Measurements from ENCODE around the gene EPHB1. TPM values are rescaled to one million over a fixed set of nuclear protein-coding genes. Genes with fewer than 3 reads are reported as not detected.
A peak's percentile ranks its signal among the peaks of the same experiment; 100 is the strongest.

The EPHB1 gene
- total RNA-seq, 4 donors from 2014 or later = 1.00 to 8.9 (median 4.5) TPM

DNA sequence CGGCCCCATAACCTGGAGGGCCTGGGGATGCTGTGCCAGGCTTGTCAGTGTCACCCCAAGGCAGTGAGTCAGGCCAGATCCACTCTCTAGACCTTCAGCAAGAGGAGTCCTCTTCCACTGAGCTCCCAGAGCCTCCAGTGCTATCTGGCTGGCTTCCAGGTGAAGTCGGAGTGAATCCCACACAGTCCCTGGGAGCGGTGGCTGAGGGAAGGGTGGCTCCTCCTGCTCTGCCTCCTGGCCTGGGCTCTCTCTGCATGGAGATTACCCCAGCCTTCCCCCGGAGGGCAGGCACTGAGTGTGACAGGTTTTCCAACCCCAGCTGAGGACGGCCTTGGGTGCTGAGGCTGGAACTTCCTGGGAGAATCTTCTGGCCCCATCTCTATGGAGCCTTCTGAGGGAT is 82.7 kb downstream of the EPHB1 start:
- Histone ChIP-seq H3K27me3 (no peaks in the 10 kb centered on the region), H3K4me3 (no peak overlapping the region), H3K4me1 (no peaks in the 10 kb centered on the region), H3K36me3 (no peaks in the 10 kb centered on the region), H3K27ac (no peak overlapping the region), H3K9me3 (no peaks in the 10 kb centered on the region)
- no peak for DNase-seq
- TF ChIP-seq, protein P1, sequence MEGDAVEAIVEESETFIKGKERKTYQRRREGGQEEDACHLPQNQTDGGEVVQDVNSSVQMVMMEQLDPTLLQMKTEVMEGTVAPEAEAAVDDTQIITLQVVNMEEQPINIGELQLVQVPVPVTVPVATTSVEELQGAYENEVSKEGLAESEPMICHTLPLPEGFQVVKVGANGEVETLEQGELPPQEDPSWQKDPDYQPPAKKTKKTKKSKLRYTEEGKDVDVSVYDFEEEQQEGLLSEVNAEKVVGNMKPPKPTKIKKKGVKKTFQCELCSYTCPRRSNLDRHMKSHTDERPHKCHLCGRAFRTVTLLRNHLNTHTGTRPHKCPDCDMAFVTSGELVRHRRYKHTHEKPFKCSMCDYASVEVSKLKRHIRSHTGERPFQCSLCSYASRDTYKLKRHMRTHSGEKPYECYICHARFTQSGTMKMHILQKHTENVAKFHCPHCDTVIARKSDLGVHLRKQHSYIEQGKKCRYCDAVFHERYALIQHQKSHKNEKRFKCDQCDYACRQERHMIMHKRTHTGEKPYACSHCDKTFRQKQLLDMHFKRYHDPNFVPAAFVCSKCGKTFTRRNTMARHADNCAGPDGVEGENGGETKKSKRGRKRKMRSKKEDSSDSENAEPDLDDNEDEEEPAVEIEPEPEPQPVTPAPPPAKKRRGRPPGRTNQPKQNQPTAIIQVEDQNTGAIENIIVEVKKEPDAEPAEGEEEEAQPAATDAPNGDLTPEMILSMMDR (IDR thresholded peaks at IDR 0.05 in 4 of 5, conservative IDR thresholded peaks at IDR 0.05 in 1 of 5) = no peak
- TF ChIP-seq POLR2A (IDR thresholded peaks at IDR 0.05) = no peak
- ATAC-seq = no peak
- intact Hi-C loops (cut with DNase I; ENCODE audit: low total_unique reads) = no loop called here
- in situ Hi-C loops (cut with MboI; ENCODE audit: low sequenced_read_pairs in 4 of 4) = no loop called here

DNA sequence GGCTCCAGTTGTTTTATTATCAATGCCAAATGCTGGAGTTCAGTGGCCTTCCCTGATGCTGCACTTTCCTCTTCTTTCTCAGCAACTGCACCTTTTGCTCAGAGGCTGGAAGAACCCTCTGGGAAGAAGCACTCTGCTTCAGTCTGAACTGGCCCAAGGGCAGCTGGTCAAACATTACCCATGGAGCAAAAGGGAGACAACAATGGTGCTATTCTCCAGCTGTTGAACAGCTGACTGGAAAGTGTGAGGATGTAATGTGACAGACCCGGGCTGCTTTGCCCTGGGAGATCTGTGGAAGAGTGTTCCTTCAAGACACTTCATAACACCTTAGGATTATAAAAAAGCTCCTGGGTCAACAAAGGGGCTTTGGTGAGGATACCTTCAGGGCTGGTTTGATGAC is 84.9 kb downstream of the EPHB1 start:
- intact Hi-C loops (cut with DNase I; ENCODE audit: low total_unique reads) = no loop called here
- no peak for DNase-seq

DNA sequence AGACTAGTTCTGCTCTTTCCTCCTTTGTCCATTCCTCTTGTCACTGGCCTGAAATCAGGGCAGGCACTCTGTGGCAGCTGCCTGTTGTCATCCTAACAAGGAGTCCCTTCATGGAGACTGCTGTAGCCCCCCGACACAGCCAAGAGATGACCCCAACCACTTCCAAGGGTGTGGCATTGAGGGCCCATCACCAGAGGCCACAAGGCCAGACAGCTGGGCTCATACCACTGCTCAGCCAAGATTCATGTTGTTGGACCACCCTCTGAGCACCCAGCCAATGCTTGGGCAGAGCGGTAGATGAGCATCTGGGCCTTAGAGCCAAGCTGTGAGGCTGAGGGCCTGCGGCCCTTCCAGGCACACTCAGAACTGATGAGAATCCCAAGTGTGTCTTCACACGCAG is 85.4 kb downstream of the EPHB1 start:
- no peak for TF ChIP-seq POLR2A (IDR thresholded peaks at IDR 0.05)
- TF ChIP-seq, protein P1 (IDR thresholded peaks at IDR 0.05 in 4 of 5, conservative IDR thresholded peaks at IDR 0.05 in 1 of 5) = no peak
- no peak for DNase-seq
- in situ Hi-C loops (cut with MboI; ENCODE audit: low sequenced_read_pairs in 4 of 4) (no loop called here), intact Hi-C loops (cut with DNase I; ENCODE audit: low total_unique reads) (no loop called here)
- H3K4me3 ChIP-seq = no peak overlapping the region
- ATAC-seq = no peak
- H3K36me3 ChIP-seq = no peaks in the 10 kb centered on the region
- no peaks in the 10 kb centered on the region for H3K27me3 ChIP-seq
- no peaks in the 10 kb centered on the region for H3K9me3 ChIP-seq
- H3K27ac ChIP-seq = no peak overlapping the region
- no peaks in the 10 kb centered on the region for H3K4me1 ChIP-seq

More for the DNA sequence above, 84.9 kb downstream of the EPHB1 start:
- Histone ChIP-seq H3K9me3 (no peaks in the 10 kb centered on the region), H3K27ac (no peak overlapping the region), H3K4me3 (no peak overlapping the region), H3K27me3 (no peaks in the 10 kb centered on the region), H3K4me1 (no peaks in the 10 kb centered on the region), H3K36me3 (no peaks in the 10 kb centered on the region)
- TF ChIP-seq, protein P1 (IDR thresholded peaks at IDR 0.05 in 4 of 5, conservative IDR thresholded peaks at IDR 0.05 in 1 of 5) = no peak
- no peak for TF ChIP-seq POLR2A (IDR thresholded peaks at IDR 0.05)
- ATAC-seq = no peak
- in situ Hi-C loops (cut with MboI; ENCODE audit: low sequenced_read_pairs in 4 of 4) = no loop called here

DNA sequence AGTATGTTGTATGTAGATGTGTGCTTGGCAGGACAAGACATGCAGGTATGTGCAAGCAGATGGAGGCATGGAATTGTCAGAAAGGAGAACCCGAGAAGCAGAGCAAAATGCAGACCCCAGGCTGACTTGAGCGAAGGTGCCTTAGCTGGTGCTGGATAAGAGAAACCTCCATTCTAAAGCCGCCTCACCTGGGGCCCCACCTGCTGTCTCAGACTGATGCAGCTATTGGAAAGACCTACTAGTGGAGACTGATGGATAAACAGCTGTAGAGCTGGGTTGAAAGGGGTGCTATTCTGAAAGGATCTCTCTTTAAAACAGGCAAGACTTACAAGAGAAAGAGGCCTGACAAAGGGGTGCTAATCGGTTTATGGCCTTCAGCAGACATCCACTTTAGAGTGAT is 86.2 kb downstream of the EPHB1 start:
- DNase-seq (no peak), ATAC-seq (no peak)
- Histone ChIP-seq H3K27me3 (no peaks in the 10 kb centered on the region), H3K4me3 (no peak overlapping the region), H3K4me1 (no peaks in the 10 kb centered on the region), H3K9me3 (no peaks in the 10 kb centered on the region), H3K36me3 (no peaks in the 10 kb centered on the region), H3K27ac (no peak overlapping the region)
- intact Hi-C loops (cut with DNase I; ENCODE audit: low total_unique reads) (no loop called here), in situ Hi-C loops (cut with MboI; ENCODE audit: low sequenced_read_pairs in 4 of 4) (no loop called here)
- TF ChIP-seq POLR2A (IDR thresholded peaks at IDR 0.05) = no peak
- TF ChIP-seq, protein P1 (IDR thresholded peaks at IDR 0.05 in 4 of 5, conservative IDR thresholded peaks at IDR 0.05 in 1 of 5) = no peak

DNA sequence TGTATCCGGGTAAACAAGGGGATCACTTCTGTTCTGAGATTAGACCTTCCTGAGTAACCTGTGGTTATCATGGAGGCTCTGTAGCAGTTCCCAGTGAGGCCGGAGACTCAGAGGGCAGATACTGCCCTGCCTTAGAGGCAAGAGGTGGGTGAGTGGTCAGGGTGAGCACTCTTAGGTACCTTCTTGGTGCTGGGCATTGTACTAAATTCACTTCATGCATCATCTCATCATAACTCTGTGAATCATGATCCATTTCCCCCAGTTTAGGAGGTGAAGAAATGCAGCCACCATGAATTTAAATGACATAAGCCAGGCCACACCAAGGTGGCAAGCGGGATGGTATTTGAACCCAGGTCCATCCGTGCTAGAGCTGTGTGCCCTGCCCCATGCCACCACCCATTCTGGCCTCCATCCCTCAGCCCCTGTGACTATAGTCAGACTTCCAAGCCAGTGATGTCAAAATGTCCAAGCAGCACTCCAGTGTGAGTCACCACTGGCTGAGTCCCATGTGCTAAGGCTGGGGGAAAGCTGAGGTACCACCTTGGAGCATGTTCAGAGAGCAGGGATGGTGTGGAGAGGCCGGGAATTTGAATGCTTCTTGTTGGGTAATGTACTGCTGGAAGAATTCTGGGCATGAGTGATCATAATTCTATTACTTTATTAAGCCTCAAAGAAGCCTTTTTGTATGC is 88.8 kb downstream of the EPHB1 start:
- Histone ChIP-seq H3K4me1 (no peaks in the 10 kb centered on the region), H3K27ac (no peak overlapping the region), H3K4me3 (no peak overlapping the region), H3K9me3 (no peaks in the 10 kb centered on the region), H3K27me3 (no peaks in the 10 kb centered on the region), H3K36me3 (no peaks in the 10 kb centered on the region)
- in situ Hi-C loops (cut with MboI; ENCODE audit: low sequenced_read_pairs in 4 of 4) = no loop called here
- intact Hi-C loops (cut with DNase I; ENCODE audit: low total_unique reads) = no loop called here
- DNase-seq = peak in 1 of 2 donors; percentile 46
- TF ChIP-seq, protein P1 (IDR thresholded peaks at IDR 0.05 in 4 of 5, conservative IDR thresholded peaks at IDR 0.05 in 1 of 5) = no peak
- no peak for TF ChIP-seq POLR2A (IDR thresholded peaks at IDR 0.05)
- peak; percentile 56 to 83 for ATAC-seq
